H1 (cell line): ENCODE results near the gene VMA21. TPM values are rescaled to one million over a fixed set of nuclear protein-coding genes. Genes with fewer than 3 reads are reported as not detected.

Source experiments
- CTCF ChIA-PET: fragments of 300-600 bp; sonication (Branson Sonifier 250); formaldehyde crosslinking; loops from one replicate; lab custom pipeline; 2021; ENCODE audit not compliant: partially characterized antibody; lab: Charles Lee
- POLR2A ChIA-PET: fragments of 300-600 bp; sonication (Branson Sonifier 250); formaldehyde crosslinking; loops from one replicate; lab custom pipeline; 2021; ENCODE audit warnings: inconsistent platforms; ENCODE audit not compliant: partially characterized antibody; lab: Charles Lee
- DNase-seq, 2 experiments: peaks; one replicate each; pipeline versions ENCODE4 v3.0.0 to v3.0.0-alpha.2; 2010 to 2022; ENCODE audit warnings: low spot score in 2 of 2, low read depth in 1 of 2, mixed read lengths in 1 of 2
- FAIRE-seq: peaks from 2 replicates; lab custom pipeline; 2011; peaks lifted over from hg19 to GRCh38; lab: Jason Lieb, UNC
- H2AFZ ChIP-seq: 2 replicates; pipeline ENCODE4 v1.8.1; 2012; ENCODE audit warnings: low read length, inconsistent platforms
- H2AK5ac ChIP-seq: 2 replicates; pipeline ENCODE4 v1.6.1; 2013; ENCODE audit warnings: low read depth, low read length
- H2BK120ac ChIP-seq: replicated peaks from 2 replicates; pipeline ENCODE3; 2013; ENCODE audit warnings: low read depth, low read length, inconsistent platforms
- H2BK12ac ChIP-seq: 2 replicates; pipeline ENCODE4 v1.6.1; 2013; ENCODE audit warnings: low read depth, low read length
- H2BK15ac ChIP-seq: 2 replicates; pipeline ENCODE4 v1.6.1; 2013; ENCODE audit warnings: low read length
- H2BK20ac ChIP-seq: 2 replicates; pipeline ENCODE4 v1.6.1; 2013; ENCODE audit warnings: low read length
- H2BK5ac ChIP-seq: 2 replicates; pipeline ENCODE4 v1.6.1; 2013; ENCODE audit warnings: low read depth, low read length
- H3K14ac ChIP-seq: 2 replicates; pipeline ENCODE4 v1.6.1; 2013; ENCODE audit warnings: inconsistent platforms; ENCODE audit not compliant: insufficient read length
- H3K18ac ChIP-seq: 2 replicates; pipeline ENCODE4 v1.6.1; 2013; ENCODE audit warnings: low read length; ENCODE audit errors: extremely low read depth
- H3K23ac ChIP-seq: 2 replicates; pipeline ENCODE4 v1.6.1; 2013; ENCODE audit warnings: inconsistent platforms; ENCODE audit not compliant: insufficient read length
- H3K23me2 ChIP-seq: 2 replicates; pipeline ENCODE4 v1.6.1; 2013; ENCODE audit warnings: low read depth, low read length
- H3K27ac ChIP-seq: 2 replicates; pipeline ENCODE4 v1.6.1; 2011; ENCODE audit warnings: low read depth, low read length, inconsistent platforms
- H3K27me3 ChIP-seq, 4 experiments: replicated peaks in 1 of 4; 1 replicate in 1 of 4; 2 replicates in 3 of 4; pipeline versions ENCODE4 v1.6.1 to v1.8.1; 2011 to 2013; ENCODE audit warnings: low read length in 3 of 4, mild to moderate bottlenecking in 3 of 4, inconsistent platforms in 2 of 4, mixed read lengths in 2 of 4, moderate library complexity in 1 of 4; ENCODE audit not compliant: control insufficient read depth in 3 of 4, insufficient read depth in 3 of 4; ENCODE audit errors: extremely low read depth in 1 of 4
- H3K36me3 ChIP-seq, 4 experiments: 2 replicates each; pipeline versions ENCODE4 v1.6.1 to v1.8.1; 2011 to 2013; ENCODE audit warnings: mild to moderate bottlenecking in 4 of 4, low read length in 3 of 4, moderate library complexity in 2 of 4, control low read depth in 1 of 4, inconsistent platforms in 1 of 4; ENCODE audit not compliant: insufficient read depth in 4 of 4, control insufficient read depth in 2 of 4
- H3K4ac ChIP-seq: replicated peaks from 2 replicates; pipeline ENCODE3; 2013; ENCODE audit warnings: low read length, low read depth, mixed read lengths, inconsistent platforms; ENCODE audit not compliant: insufficient read length
- H3K4me1 ChIP-seq, 4 experiments: replicated peaks in 1 of 4; 1 replicate in 1 of 4; 2 replicates in 3 of 4; pipeline versions ENCODE4 v1.6.1 to v1.8.1; 2011 to 2013; ENCODE audit warnings: low read length in 3 of 4, inconsistent platforms in 2 of 4, mixed read lengths in 1 of 4; ENCODE audit not compliant: insufficient read depth in 4 of 4, control insufficient read depth in 3 of 4
- H3K4me2 ChIP-seq, 2 experiments: 2 replicates each; pipeline versions ENCODE4 v1.6.1 to v1.8.1; 2011 to 2013; ENCODE audit warnings: low read depth in 2 of 2, low read length in 2 of 2, control low read depth in 1 of 2, inconsistent platforms in 1 of 2, mild to moderate bottlenecking in 1 of 2; ENCODE audit not compliant: insufficient read depth in 1 of 2
- H3K4me3 ChIP-seq, 4 experiments: fragments of 200-600, 300-600 bp in 1 of 4; sonication (generic), shearing (Covaris generic), sonication (Bioruptor Twin) in 1 of 4; 2 replicates each; pipeline versions ENCODE4 v1.5.1 to v1.8.1; 2011 to 2016; ENCODE audit warnings: low read length in 4 of 4, low read depth in 3 of 4, control low read depth in 2 of 4, inconsistent platforms in 2 of 4, mild to moderate bottlenecking in 2 of 4, mixed read lengths in 1 of 4, moderate library complexity in 1 of 4; ENCODE audit not compliant: insufficient read depth in 2 of 4; ENCODE audit errors: extremely low read depth in 1 of 4
- H3K56ac ChIP-seq: replicated peaks from 2 replicates; pipeline ENCODE3; 2013; ENCODE audit warnings: low read depth, mild to moderate bottlenecking, mixed read lengths, low read length, inconsistent platforms; ENCODE audit not compliant: insufficient read length
- H3K79me1 ChIP-seq: 2 replicates; pipeline ENCODE4 v1.6.1; 2013; ENCODE audit warnings: low read depth, low read length, control low read depth
- H3K79me2 ChIP-seq, 2 experiments: 2 replicates each; pipeline versions ENCODE4 v1.6.1 to v1.8.1; 2012 to 2013; ENCODE audit warnings: low read length in 2 of 2, mild to moderate bottlenecking in 2 of 2, inconsistent platforms in 1 of 2; ENCODE audit not compliant: insufficient read depth in 2 of 2, control insufficient read depth in 1 of 2
- H3K9ac ChIP-seq, 4 experiments: replicated peaks in 1 of 4; 1 replicate in 1 of 4; 2 replicates in 3 of 4; pipeline versions ENCODE4 v1.6.1 to v1.8.1; 2011 to 2013; ENCODE audit warnings: low read depth in 3 of 4, low read length in 3 of 4, control low read depth in 2 of 4, mild to moderate bottlenecking in 2 of 4, moderate library complexity in 2 of 4, inconsistent platforms in 1 of 4; ENCODE audit errors: extremely low read depth in 1 of 4
- H3K9me3 ChIP-seq, 2 experiments: 2 replicates each; pipeline versions ENCODE4 v1.6.1 to v1.8.1; 2012 to 2013; ENCODE audit warnings: mild to moderate bottlenecking in 2 of 2, moderate library complexity in 2 of 2, control low read depth in 1 of 2, inconsistent platforms in 1 of 2, low read depth in 1 of 2, low read length in 1 of 2, mixed read lengths in 1 of 2; ENCODE audit not compliant: insufficient read depth in 2 of 2
- H4K20me1 ChIP-seq, 2 experiments: replicated peaks in 1 of 2; 2 replicates each; pipeline versions ENCODE3 to v1.8.1; 2011 to 2013; ENCODE audit warnings: inconsistent platforms in 2 of 2, low read length in 2 of 2, mild to moderate bottlenecking in 1 of 2; ENCODE audit not compliant: insufficient read depth in 2 of 2, control insufficient read depth in 1 of 2
- H4K5ac ChIP-seq: 2 replicates; pipeline ENCODE4 v1.6.1; 2013; ENCODE audit warnings: low read length, low read depth, mixed read lengths, inconsistent platforms; ENCODE audit not compliant: insufficient read length
- H4K8ac ChIP-seq: 2 replicates; pipeline ENCODE4 v1.8.0; 2013; ENCODE audit warnings: mild to moderate bottlenecking, moderate library complexity, low read length, inconsistent platforms; ENCODE audit not compliant: insufficient read depth; ENCODE audit errors: extremely low read depth
- H4K91ac ChIP-seq: replicated peaks from 2 replicates; pipeline ENCODE3; 2013; ENCODE audit warnings: low read length, mixed read lengths, inconsistent platforms; ENCODE audit not compliant: insufficient read length
- BACH1 ChIP-seq: IDR thresholded peaks from 2 replicates; pipeline ENCODE4 v1.6.1; 2012; ENCODE audit warnings: low read length, improper control_type of control experiment
- CHD2 ChIP-seq: IDR thresholded peaks from 2 replicates; pipeline ENCODE4 v1.6.1; 2012; ENCODE audit warnings: low read length, improper control_type of control experiment
- CTCF ChIP-seq, 3 experiments: IDR thresholded peaks; 1 replicate in 2 of 3; 2 replicates in 1 of 3; pipeline versions ENCODE4 v1.5.1 to v1.6.1; 2011; ENCODE audit warnings: low read length in 3 of 3, mild to moderate bottlenecking in 3 of 3, inconsistent platforms in 2 of 3, low read depth in 1 of 3, moderate library complexity in 1 of 3; ENCODE audit not compliant: insufficient read depth in 1 of 3; ENCODE audit errors: control extremely low read depth in 1 of 3
- EP300 ChIP-seq, 2 experiments: IDR thresholded peaks; 1 replicate in 1 of 2; 2 replicates in 1 of 2; pipeline ENCODE4 v1.6.1; 2011 to 2012; ENCODE audit warnings: low read depth in 2 of 2, low read length in 2 of 2, mild to moderate bottlenecking in 2 of 2, borderline replicate concordance in 1 of 2, inconsistent platforms in 1 of 2, moderate library complexity in 1 of 2
- PHF8 ChIP-seq: fragments of 200-600 bp; sonication (generic); conservative IDR thresholded peaks from 2 replicates; pipeline ENCODE4 v1.7.1; 2012; ENCODE audit warnings: low read depth, mild to moderate bottlenecking, inconsistent platforms, low read length, moderate library complexity
- RAD21 ChIP-seq, 2 experiments: IDR thresholded peaks in 1 of 2; conservative IDR thresholded peaks in 1 of 2; 2 replicates each; pipeline ENCODE4 v1.6.1; 2011; ENCODE audit warnings: low read depth in 2 of 2, low read length in 2 of 2, improper control_type of control experiment in 1 of 2, inconsistent platforms in 1 of 2, mild to moderate bottlenecking in 1 of 2, moderate library complexity in 1 of 2
- RXRA ChIP-seq: IDR thresholded peaks from 2 replicates; pipeline ENCODE4 v1.6.1; 2011; ENCODE audit warnings: low read depth, mild to moderate bottlenecking, low read length, moderate library complexity; ENCODE audit not compliant: insufficient read depth
- YY1 ChIP-seq: IDR thresholded peaks from 2 replicates; pipeline ENCODE4 v1.6.1; 2011; ENCODE audit warnings: low read depth, mild to moderate bottlenecking, low read length
- WGBS, 2 experiments: shearing (Covaris generic) in 1 of 2; methylation state at CpG; one replicate each; pipeline versions ENCODE4 v1.1.6 to v1.1.7; 2013 to 2015; ENCODE audit warnings: low lambda C conversion rate in 2 of 2, mixed read lengths in 2 of 2, inconsistent platforms in 1 of 2, low coverage in 1 of 2, missing lambda C conversion rate in 1 of 2; ENCODE audit not compliant: insufficient replicate concordance in 2 of 2, insufficient coverage in 1 of 2, insufficient read length in 1 of 2; ENCODE audit errors: extremely low coverage in 1 of 2, missing lambda C conversion rate in 1 of 2; 5-methylcytosine and 5-hydroxymethylcytosine counted together
- polyA plus RNA-seq, 7 experiments: library from polyadenylated mRNA; depleted of rRNA in 3 of 7; stranded (reverse) in 5 of 7; unstranded in 2 of 7; fragments of >200 nt in 5 of 7; fragments of 200-250 nt in 2 of 7; gene quantifications; 1 replicate in 5 of 7; 2 replicates in 1 of 7; 4 replicates in 1 of 7; pipeline versions ENCODE4 v1.2.1 to v1.2.3, GENCODE V29; 2011 to 2013; ENCODE audit warnings: missing spikeins in 2 of 7, mixed read lengths in 2 of 7
- total RNA-seq: library from RNA; stranded (reverse); fragmentation: NEBNext Ultra II Directional; extraction: Animal tissue kit (Norgen Biotek cat#: 25700); gene quantifications from 2 replicates; pipeline ENCODE4 v1.2.1, GENCODE V29; 2021

Gene VMA21
- total and polyA plus RNA-seq, 2 of the 8 experiments (the other 6 are each of a cell fraction or from before 2014, with no cell fraction given): 25.8 to 65.4 TPM

GRCh38 chrX:151370906-151371305, 26.1 kb upstream of the VMA21 start:
- CTCF ChIA-PET: no interaction called here
- 33% methylated on average over 15 of the region's 21 CpGs; no CpG with 5 or more reads in 1 of the 2 experiments for WGBS, 2 experiments

More at GRCh38 chrX:151370906-151371305, 26.1 kb upstream of the VMA21 start:
- H4K91ac ChIP-seq: no peak overlapping the region
- no peak overlapping the region for H3K23ac ChIP-seq
- no peak overlapping the region for H4K5ac ChIP-seq
- no peaks in the 10 kb centered on the region for H3K79me1 ChIP-seq
- no peak overlapping the region for H3K18ac ChIP-seq
- H3K14ac ChIP-seq: no peak overlapping the region
- H4K8ac ChIP-seq: no peak overlapping the region
- no peaks in the 10 kb centered on the region for H4K20me1 ChIP-seq
- POLR2A ChIA-PET: no interaction called here
- no peak overlapping the region for H3K4ac ChIP-seq
- peak overlapping the region in 1 of 2 experiments; percentile 42; a peak in 3 of 4 replicates for H3K4me2 ChIP-seq
- H3K27me3 ChIP-seq: no peaks in the 10 kb centered on the region; a peak in 1 of 7 replicates
- no peak overlapping the region for H2BK20ac ChIP-seq
- no peak for TF ChIP-seq BACH1
- TF ChIP-seq PHF8: no peak
- TF ChIP-seq YY1: no peak
- TF ChIP-seq RAD21 (IDR thresholded peaks at IDR 0.05 in 1 of 2, conservative IDR thresholded peaks at IDR 0.05 in 1 of 2; ENCODE audit: low read depth in 2 of 2, low read length in 2 of 2): peak in 1 of 2 experiments; percentile 27; a peak in 1 of 4 replicates
- no peak for TF ChIP-seq CHD2
- no peak for TF ChIP-seq EP300 (IDR thresholded peaks at IDR 0.05; ENCODE audit: borderline replicate concordance in 1 of 2, low read depth in 2 of 2, low read length in 2 of 2)
- peak in 2 of 3 experiments; percentile 6 to 13; a peak in 2 of 4 replicates for TF ChIP-seq CTCF (IDR thresholded peaks at IDR 0.05; ENCODE audit: control extremely low read depth in 1 of 3, insufficient read depth in 1 of 3, low read depth in 1 of 3, low read length in 3 of 3)
- no peak for TF ChIP-seq RXRA
- H2AFZ ChIP-seq: no peak overlapping the region; the same call in 1 of the 2 replicates
- H3K9me3 ChIP-seq: no peaks in the 10 kb centered on the region
- H3K9ac ChIP-seq: no peak overlapping the region
- FAIRE-seq: peak; percentile 50
- no peaks in the 10 kb centered on the region for H3K4me1 ChIP-seq
- no peak overlapping the region for H2AK5ac ChIP-seq
- H3K4me3 ChIP-seq: no peak overlapping the region
- no peak overlapping the region for H3K27ac ChIP-seq
- no peak overlapping the region for H3K56ac ChIP-seq
- no peak overlapping the region for H2BK12ac ChIP-seq
- no peak overlapping the region for H2BK5ac ChIP-seq
- H2BK15ac ChIP-seq: no peak overlapping the region
- H3K79me2 ChIP-seq: no peaks in the 10 kb centered on the region
- H3K23me2 ChIP-seq: no peaks in the 10 kb centered on the region
- peak in 1 of 2 experiments; percentile 63 for DNase-seq
- H3K36me3 ChIP-seq: no peaks in the 10 kb centered on the region
- H2BK120ac ChIP-seq: no peak overlapping the region
